NCI-H524 (cell line): ENCODE measurements around the gene SGIP1.
"Not testable (repeated sequence)": the region's sequence is repeated elsewhere in the genome, so short reads cannot be mapped to it uniquely, and the experiment has no call there.

Experiments used
- DNase-seq, 2 experiments: peaks; one replicate each; lab custom pipeline; 2025; lab: John Stamatoyannopoulos, UW

SGIP1 gene

GRCh38 chr1:66679140-66679539, 145.2 kb downstream of the SGIP1 start:
- DNase-seq = no peak

GRCh38 chr1:66681686-66682085, 147.7 kb downstream of the SGIP1 start:
- no peak for DNase-seq

- DNase-seq = no peak
Measured at GRCh38 chr1:66682106-66682505, 148.2 kb downstream of the SGIP1 start.

- no peak for DNase-seq
Measured at GRCh38 chr1:66684353-66684752, 150.4 kb downstream of the SGIP1 start.

GRCh38 chr1:66685265-66685664, 151.3 kb downstream of the SGIP1 start:
- DNase-seq = no peak

- no peak for DNase-seq
Measured at GRCh38 chr1:66685670-66686069, 151.7 kb downstream of the SGIP1 start.

GRCh38 chr1:66686406-66686805, 152.5 kb downstream of the SGIP1 start:
- no peak for DNase-seq

- no peak for DNase-seq
Measured at GRCh38 chr1:66687358-66687757, 153.4 kb downstream of the SGIP1 start.

GRCh38 chr1:66690666-66691381, 156.9 kb downstream of the SGIP1 start:
- DNase-seq = no peak

GRCh38 chr1:66692681-66693080, 158.7 kb downstream of the SGIP1 start:
- DNase-seq = no peak

- DNase-seq = peak; percentile 10 to 39
Measured at GRCh38 chr1:66693856-66694255, 159.9 kb downstream of the SGIP1 start.

- DNase-seq = no peak
Measured at GRCh38 chr1:66695116-66695515, 161.2 kb downstream of the SGIP1 start.

- DNase-seq = peak in 1 of 2 experiments; percentile 21
Measured at GRCh38 chr1:66696771-66697170, 162.8 kb downstream of the SGIP1 start.

- no peak for DNase-seq
Measured at GRCh38 chr1:66699213-66699612, 165.3 kb downstream of the SGIP1 start.

- DNase-seq = no peak
Measured at GRCh38 chr1:66704177-66704875, 170.4 kb downstream of the SGIP1 start.

- no peak for DNase-seq
Measured at GRCh38 chr1:66705110-66705509, 171.2 kb downstream of the SGIP1 start.

GRCh38 chr1:66711420-66711819, 177.5 kb downstream of the SGIP1 start:
- DNase-seq = peak in 1 of 2 experiments; percentile 16

GRCh38 chr1:66712839-66713238, 178.9 kb downstream of the SGIP1 start:
- DNase-seq = no peak

- DNase-seq = no peak
Measured at GRCh38 chr1:66723985-66724384, 190.0 kb downstream of the SGIP1 start.

- DNase-seq = peak; percentile 26 to 76
Measured at GRCh38 chr1:66725885-66726665, 192.1 kb downstream of the SGIP1 start.

- DNase-seq = no peak
Measured at GRCh38 chr1:66728021-66728420, 194.1 kb downstream of the SGIP1 start.

- DNase-seq = not testable (repeated sequence)
Measured at GRCh38 chr1:66728716-66729115, 194.8 kb downstream of the SGIP1 start.

GRCh38 chr1:66729119-66729518, 195.2 kb downstream of the SGIP1 start:
- no peak for DNase-seq
